HG03521 (cell line): ENCODE measurements around the gene INHBE.

ENCODE experiments used
- ATAC-seq: cut with Tn5 transposase; IDR thresholded peaks from one replicate; pipeline ENCODE4 v1.9.1; 2021; ENCODE audit warnings: mild to moderate bottlenecking, moderate library complexity; ENCODE audit not compliant: unreplicated experiment

INHBE gene

GRCh38 chr12:57473886-57474285 is 18.8 kb downstream of the INHBE start:
- ATAC-seq = no peak

- no peak for ATAC-seq
Observed at GRCh38 chr12:57474430-57474829, 19.3 kb downstream of the INHBE start.

- no peak for ATAC-seq
Observed at GRCh38 chr12:57474862-57475261, 19.8 kb downstream of the INHBE start.

- no peak for ATAC-seq
Observed at GRCh38 chr12:57475271-57476161, 20.4 kb downstream of the INHBE start.

GRCh38 chr12:57476162-57476992 is 21.3 kb downstream of the INHBE start:
- ATAC-seq = no peak

GRCh38 chr12:57476993-57477709 is 22.0 kb downstream of the INHBE start:
- ATAC-seq = no peak

- ATAC-seq = no peak
Observed at GRCh38 chr12:57477710-57478681, 22.9 kb downstream of the INHBE start.

GRCh38 chr12:57479043-57479375 is 23.9 kb downstream of the INHBE start:
- no peak for ATAC-seq

GRCh38 chr12:57479376-57480115 is 24.4 kb downstream of the INHBE start, which contains the start of gene ARHGAP9:
Gene ARHGAP9, minus strand, starts transcription at chr12:57479866. Its CDS starts 460 bp downstream, at chr12:57479406.
- peak; percentile 47 for ATAC-seq

- ATAC-seq = no peak
Observed at GRCh38 chr12:57481671-57482070, 26.6 kb downstream of the INHBE start.

- ATAC-seq = no peak
Observed at GRCh38 chr12:57483466-57483865, 28.4 kb downstream of the INHBE start.

- ATAC-seq = no peak
Observed at GRCh38 chr12:57485695-57486094, 30.6 kb downstream of the INHBE start.

- no peak for ATAC-seq
Observed at GRCh38 chr12:57487055-57487596, 32.0 kb downstream of the INHBE start.

- ATAC-seq = peak; percentile 96
Observed at GRCh38 chr12:57487597-57488401, 32.7 kb downstream of the INHBE start, which contains the start of gene MARS1. Gene MARS1, plus strand, starts transcription at chr12:57488068. Its CDS starts 23 bp downstream, at chr12:57488091.

GRCh38 chr12:57488402-57489156 is 33.5 kb downstream of the INHBE start:
- ATAC-seq = no peak

- no peak for ATAC-seq
Observed at GRCh38 chr12:57489157-57489641, 34.1 kb downstream of the INHBE start.

GRCh38 chr12:57490126-57490525 is 35.0 kb downstream of the INHBE start:
- ATAC-seq = no peak
